HepG2 (cell line): ENCODE measurements around the gene GARS1. TPM values are rescaled to one million over a fixed set of nuclear protein-coding genes. Genes with fewer than 3 reads are reported as not detected.

Experiments
- ATAC-seq: fragments of 200-7000 bp; cut with Tn5 transposase; 3 replicates; pipeline ENCODE4 v1.9.1; 2020; ENCODE audit warnings: mild to moderate bottlenecking, moderate library complexity
- BruUV-seq: library from RNA; stranded (reverse); fragments of 400-500 nt; replicated peaks from 2 replicates; lab custom pipeline; 2021; lab: Mats Ljungman, UMichigan
- CTCF ChIA-PET: fragments of 300-600 bp; formaldehyde crosslinking; extraction: SDS; loops from one replicate; lab custom pipeline; 2021; ENCODE audit warnings: low total read pairs, inconsistent platforms, low intra/inter-chr PET ratio; lab: Yijun Ruan, JAX
- POLR2A ChIA-PET: fragments of 350-600 bp; sonication (Branson Sonifier 250); formaldehyde crosslinking; loops from one replicate; lab custom pipeline; 2020; ENCODE audit warnings: antibody characterized with exemption, inconsistent platforms; lab: Yijun Ruan, JAX
- DNase-seq: peaks from one replicate; pipeline ENCODE4 v3.0.0-alpha.2; 2015; ENCODE audit warnings: low spot score
- FAIRE-seq: peaks from 3 replicates; lab custom pipeline; 2011; peaks lifted over from hg19 to GRCh38; lab: Jason Lieb, UNC
- H2AFZ ChIP-seq: one replicate; pipeline ENCODE4 v1.6.1; 2011; ENCODE audit warnings: low read length, inconsistent platforms
- H3K27ac ChIP-seq: fragments of 300-600 bp; 3 replicates; pipeline ENCODE4 v1.8.0; 2011; ENCODE audit warnings: mixed run types, mild to moderate bottlenecking, mixed read lengths, low read length, inconsistent platforms; ENCODE audit not compliant: insufficient read depth; ENCODE audit errors: extremely low read length
- H3K27me3 ChIP-seq, 2 experiments: fragments of 200-600 bp in 1 of 2; 2 replicates in 1 of 2; 3 replicates in 1 of 2; pipeline versions ENCODE4 v1.6.0 to v1.8.0; 2011; ENCODE audit warnings: low read length in 2 of 2, mild to moderate bottlenecking in 2 of 2, moderate library complexity in 2 of 2, inconsistent platforms in 1 of 2; ENCODE audit not compliant: insufficient read depth in 2 of 2, control insufficient read depth in 1 of 2
- H3K36me3 ChIP-seq, 2 experiments: fragments of 200-600 bp in 1 of 2; replicated peaks in 1 of 2; 2 replicates in 1 of 2; 3 replicates in 1 of 2; pipeline versions ENCODE4 v1.5.1 to v1.8.0; 2011; ENCODE audit warnings: low read length in 2 of 2, inconsistent platforms in 1 of 2; ENCODE audit not compliant: insufficient read depth in 2 of 2, control insufficient read depth in 1 of 2
- H3K4me1 ChIP-seq: 2 replicates; pipeline ENCODE4 v1.5.1; 2012; ENCODE audit warnings: low read length, inconsistent platforms; ENCODE audit not compliant: insufficient read depth
- H3K4me2 ChIP-seq: 2 replicates; pipeline ENCODE4 v1.6.0; 2011; ENCODE audit warnings: low read depth, low read length, inconsistent platforms
- H3K4me3 ChIP-seq, 3 experiments: fragments of 200-600 bp in 1 of 3; sonication (generic), shearing (Covaris generic) in 1 of 3; replicated peaks in 1 of 3; 2 replicates each; pipeline ENCODE4 v1.5.1; 2011 to 2016; ENCODE audit warnings: low read length in 3 of 3, inconsistent platforms in 2 of 3, low read depth in 2 of 3, mild to moderate bottlenecking in 2 of 3, control low read depth in 1 of 3, mixed read lengths in 1 of 3; ENCODE audit not compliant: insufficient read depth in 1 of 3
- H3K79me2 ChIP-seq: one replicate; pipeline ENCODE4 v1.6.1; 2011; ENCODE audit warnings: low read length, inconsistent platforms; ENCODE audit not compliant: insufficient read depth
- H3K9ac ChIP-seq: 2 replicates; pipeline ENCODE4 v1.6.0; 2011; ENCODE audit warnings: mild to moderate bottlenecking, low read depth, low read length, inconsistent platforms; ENCODE audit not compliant: insufficient read depth
- H3K9me3 ChIP-seq: 2 replicates; pipeline ENCODE4 v1.5.1; 2012; ENCODE audit warnings: mild to moderate bottlenecking, low read length
- H4K20me1 ChIP-seq: 2 replicates; pipeline ENCODE4 v1.6.0; 2011; ENCODE audit warnings: inconsistent platforms, mild to moderate bottlenecking, low read length, moderate library complexity; ENCODE audit not compliant: insufficient read depth
- HCFC1 ChIP-seq: fragments of 150-350 bp; IDR thresholded peaks from 2 replicates; pipeline ENCODE4 v1.6.1; 2014; ENCODE audit warnings: low read depth, low read length
- PPARG ChIP-seq: conservative IDR thresholded peaks from 2 replicates; pipeline ENCODE4 v1.6.1; 2016; ENCODE audit warnings: missing biosample characterization, missing genetic modification reagents
- SNAPC2 ChIP-seq: sonication (generic); formaldehyde crosslinking; IDR thresholded peaks from 2 replicates; pipeline ENCODE4 v1.8.1; 2022; ENCODE audit warnings: mild to moderate bottlenecking, missing genetic modification reagents
- ZFP62 ChIP-seq: sonication (generic); formaldehyde crosslinking; IDR thresholded peaks from 2 replicates; pipeline ENCODE4 v1.4.0; 2020; ENCODE audit warnings: missing genetic modification reagents
- ZFP90 ChIP-seq: sonication (generic); formaldehyde crosslinking; IDR thresholded peaks from 2 replicates; pipeline ENCODE4 v1.8.0; 2022; ENCODE audit warnings: missing genetic modification reagents, mild to moderate bottlenecking, inconsistent platforms, borderline replicate concordance
- ZNF761 ChIP-seq: sonication (generic); formaldehyde crosslinking; conservative IDR thresholded peaks from 2 replicates; pipeline ENCODE4 v1.4.0; 2020; ENCODE audit warnings: mild to moderate bottlenecking, missing genetic modification reagents
- ZSCAN21 ChIP-seq: sonication (generic); formaldehyde crosslinking; IDR thresholded peaks from 2 replicates; pipeline ENCODE4 v1.8.0; 2022; ENCODE audit warnings: mild to moderate bottlenecking, missing genetic modification reagents, moderate library complexity, borderline replicate concordance
- WGBS: methylation state at CpG from one replicate; pipeline ENCODE4 v1.1.6; 2017; ENCODE audit warnings: low lambda C conversion rate; 5-methylcytosine and 5-hydroxymethylcytosine counted together
- in situ Hi-C: cut with HindIII; loops from 2 replicates; pipeline ENCODE4 v1.10.0; 2017; ENCODE audit warnings: low pct_unique_long_range_greater_than_20kb; ENCODE audit not compliant: extremely low pct_ligation_motif_present
- intact Hi-C: fragments of 100-400 bp; cut with micrococcal nuclease; formaldehyde crosslinking; loops from one replicate; pipeline ENCODE4 v1.10.0; 2022; ENCODE audit not compliant: unreplicated experiment
- polyA plus RNA-seq, 8 experiments: library from polyadenylated mRNA; depleted of rRNA in 3 of 8; stranded (reverse) in 7 of 8; unstranded in 1 of 8; fragments of >200 nt; fragmentation: Illumina TruSeq in 4 of 8; extraction: Trizol in 4 of 8; gene quantifications; 2 replicates each; pipeline versions ENCODE4 v1.2.1 to v1.2.3, GENCODE V29; 2011 to 2016; ENCODE audit warnings: low read depth in 4 of 8, missing spikeins in 1 of 8, mixed read lengths in 1 of 8; ENCODE audit not compliant: insufficient read depth in 1 of 8
- total RNA-seq, 5 experiments: library from RNA; depleted of rRNA; stranded (reverse); fragments of >200 nt; fragmentation: Illumina TruSeq; extraction: Trizol; gene quantifications; 2 replicates each; pipeline ENCODE4 v1.2.3, GENCODE V29; 2016; ENCODE audit warnings: low read depth in 1 of 5
- TF ChIP-seq, protein P1 (sequence below): sonication (generic); formaldehyde crosslinking; IDR thresholded peaks from 2 replicates; pipeline ENCODE4 v1.4.0; 2020; ENCODE audit warnings: low read depth, missing genetic modification reagents
- TF ChIP-seq, protein P2 (sequence below): sonication (generic); formaldehyde crosslinking; conservative IDR thresholded peaks from 2 replicates; pipeline ENCODE4 v1.4.0; 2020; ENCODE audit warnings: missing genetic modification reagents
- TF ChIP-seq, protein P3 (sequence below): sonication (generic); formaldehyde crosslinking; IDR thresholded peaks from 2 replicates; pipeline ENCODE4 v1.5.0; 2020; ENCODE audit warnings: missing genetic modification reagents, mild to moderate bottlenecking, borderline replicate concordance
- TF ChIP-seq, protein P4 (sequence below): sonication (generic); formaldehyde crosslinking; IDR thresholded peaks from 2 replicates; pipeline ENCODE4 v1.5.0; 2020; ENCODE audit warnings: mild to moderate bottlenecking, missing genetic modification reagents
- TF ChIP-seq, protein P5 (sequence below): IDR thresholded peaks from 2 replicates; pipeline ENCODE4 v1.6.1; 2016; ENCODE audit warnings: mild to moderate bottlenecking, missing biosample characterization, missing genetic modification reagents
- TF ChIP-seq, protein P6 (sequence below): sonication (generic); formaldehyde crosslinking; IDR thresholded peaks from 2 replicates; pipeline ENCODE4 v1.4.0; 2020; ENCODE audit warnings: missing genetic modification reagents, low read depth, mild to moderate bottlenecking, borderline replicate concordance

Gene GARS1
- total and polyA plus RNA-seq, 2 of the 13 experiments (the other 11 are each of a cell fraction or from before 2014, with no cell fraction given): 140 to 460 TPM

DNA sequence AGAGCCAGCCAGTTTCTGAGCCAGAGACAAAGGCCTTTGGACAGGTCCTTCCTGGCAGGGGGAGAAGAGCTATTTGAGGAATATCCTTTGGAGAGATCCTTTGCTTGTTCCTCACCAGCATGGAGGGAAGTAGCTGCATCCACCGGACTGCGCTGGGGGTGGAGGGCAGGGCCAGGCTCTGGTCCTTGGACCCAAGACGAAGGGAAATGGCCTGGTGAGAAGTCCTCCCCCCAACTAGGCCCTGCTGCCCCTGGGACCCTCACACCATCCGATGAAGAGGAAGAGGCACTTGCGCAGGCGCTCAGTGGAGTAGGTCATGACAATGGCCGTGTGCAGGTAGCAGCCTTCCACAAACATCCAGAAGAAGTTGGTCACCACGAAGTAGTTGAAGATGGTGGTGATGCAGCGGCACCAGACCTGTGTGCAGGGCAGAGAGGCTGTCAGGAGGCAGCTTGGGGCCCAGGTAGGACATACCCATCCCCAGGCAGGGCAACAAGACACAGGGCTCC is 67.8 kb downstream of the GARS1 start:
- no peak for TF ChIP-seq ZNF761 (CRISPR knock-in tag)
- TF ChIP-seq, protein P1, sequence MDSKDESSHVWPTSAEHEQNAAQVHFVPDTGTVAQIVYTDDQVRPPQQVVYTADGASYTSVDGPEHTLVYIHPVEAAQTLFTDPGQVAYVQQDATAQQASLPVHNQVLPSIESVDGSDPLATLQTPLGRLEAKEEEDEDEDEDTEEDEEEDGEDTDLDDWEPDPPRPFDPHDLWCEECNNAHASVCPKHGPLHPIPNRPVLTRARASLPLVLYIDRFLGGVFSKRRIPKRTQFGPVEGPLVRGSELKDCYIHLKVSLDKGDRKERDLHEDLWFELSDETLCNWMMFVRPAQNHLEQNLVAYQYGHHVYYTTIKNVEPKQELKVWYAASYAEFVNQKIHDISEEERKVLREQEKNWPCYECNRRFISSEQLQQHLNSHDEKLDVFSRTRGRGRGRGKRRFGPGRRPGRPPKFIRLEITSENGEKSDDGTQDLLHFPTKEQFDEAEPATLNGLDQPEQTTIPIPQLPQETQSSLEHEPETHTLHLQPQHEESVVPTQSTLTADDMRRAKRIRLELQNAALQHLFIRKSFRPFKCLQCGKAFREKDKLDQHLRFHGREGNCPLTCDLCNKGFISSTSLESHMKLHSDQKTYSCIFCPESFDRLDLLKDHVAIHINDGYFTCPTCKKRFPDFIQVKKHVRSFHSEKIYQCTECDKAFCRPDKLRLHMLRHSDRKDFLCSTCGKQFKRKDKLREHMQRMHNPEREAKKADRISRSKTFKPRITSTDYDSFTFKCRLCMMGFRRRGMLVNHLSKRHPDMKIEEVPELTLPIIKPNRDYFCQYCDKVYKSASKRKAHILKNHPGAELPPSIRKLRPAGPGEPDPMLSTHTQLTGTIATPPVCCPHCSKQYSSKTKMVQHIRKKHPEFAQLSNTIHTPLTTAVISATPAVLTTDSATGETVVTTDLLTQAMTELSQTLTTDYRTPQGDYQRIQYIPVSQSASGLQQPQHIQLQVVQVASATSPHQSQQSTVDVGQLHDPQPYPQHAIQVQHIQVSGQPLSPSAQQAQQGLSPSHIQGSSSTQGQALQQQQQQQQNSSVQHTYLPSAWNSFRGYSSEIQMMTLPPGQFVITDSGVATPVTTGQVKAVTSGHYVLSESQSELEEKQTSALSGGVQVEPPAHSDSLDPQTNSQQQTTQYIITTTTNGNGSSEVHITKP: no peak
- TF ChIP-seq, protein P2, sequence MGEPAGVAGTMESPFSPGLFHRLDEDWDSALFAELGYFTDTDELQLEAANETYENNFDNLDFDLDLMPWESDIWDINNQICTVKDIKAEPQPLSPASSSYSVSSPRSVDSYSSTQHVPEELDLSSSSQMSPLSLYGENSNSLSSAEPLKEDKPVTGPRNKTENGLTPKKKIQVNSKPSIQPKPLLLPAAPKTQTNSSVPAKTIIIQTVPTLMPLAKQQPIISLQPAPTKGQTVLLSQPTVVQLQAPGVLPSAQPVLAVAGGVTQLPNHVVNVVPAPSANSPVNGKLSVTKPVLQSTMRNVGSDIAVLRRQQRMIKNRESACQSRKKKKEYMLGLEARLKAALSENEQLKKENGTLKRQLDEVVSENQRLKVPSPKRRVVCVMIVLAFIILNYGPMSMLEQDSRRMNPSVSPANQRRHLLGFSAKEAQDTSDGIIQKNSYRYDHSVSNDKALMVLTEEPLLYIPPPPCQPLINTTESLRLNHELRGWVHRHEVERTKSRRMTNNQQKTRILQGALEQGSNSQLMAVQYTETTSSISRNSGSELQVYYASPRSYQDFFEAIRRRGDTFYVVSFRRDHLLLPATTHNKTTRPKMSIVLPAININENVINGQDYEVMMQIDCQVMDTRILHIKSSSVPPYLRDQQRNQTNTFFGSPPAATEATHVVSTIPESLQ (CRISPR knock-in tag): no peak
- no peak for TF ChIP-seq PPARG (CRISPR knock-in tag)
- TF ChIP-seq, protein P3, sequence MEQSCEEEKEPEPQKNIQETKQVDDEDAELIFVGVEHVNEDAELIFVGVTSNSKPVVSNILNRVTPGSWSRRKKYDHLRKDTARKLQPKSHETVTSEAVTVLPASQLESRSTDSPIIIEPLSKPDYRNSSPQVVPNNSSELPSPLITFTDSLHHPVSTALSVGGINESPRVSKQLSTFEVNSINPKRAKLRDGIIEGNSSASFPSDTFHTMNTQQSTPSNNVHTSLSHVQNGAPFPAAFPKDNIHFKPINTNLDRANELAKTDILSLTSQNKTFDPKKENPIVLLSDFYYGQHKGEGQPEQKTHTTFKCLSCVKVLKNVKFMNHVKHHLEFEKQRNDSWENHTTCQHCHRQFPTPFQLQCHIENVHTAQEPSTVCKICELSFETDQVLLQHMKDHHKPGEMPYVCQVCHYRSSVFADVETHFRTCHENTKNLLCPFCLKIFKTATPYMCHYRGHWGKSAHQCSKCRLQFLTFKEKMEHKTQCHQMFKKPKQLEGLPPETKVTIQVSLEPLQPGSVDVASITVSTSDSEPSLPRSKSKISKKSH (CRISPR knock-in tag): no peak
- no peak for TF ChIP-seq SNAPC2 (CRISPR knock-in tag)
- no peak for TF ChIP-seq HCFC1
- TF ChIP-seq ZSCAN21 (CRISPR knock-in tag): no peak
- TF ChIP-seq, protein P4, sequence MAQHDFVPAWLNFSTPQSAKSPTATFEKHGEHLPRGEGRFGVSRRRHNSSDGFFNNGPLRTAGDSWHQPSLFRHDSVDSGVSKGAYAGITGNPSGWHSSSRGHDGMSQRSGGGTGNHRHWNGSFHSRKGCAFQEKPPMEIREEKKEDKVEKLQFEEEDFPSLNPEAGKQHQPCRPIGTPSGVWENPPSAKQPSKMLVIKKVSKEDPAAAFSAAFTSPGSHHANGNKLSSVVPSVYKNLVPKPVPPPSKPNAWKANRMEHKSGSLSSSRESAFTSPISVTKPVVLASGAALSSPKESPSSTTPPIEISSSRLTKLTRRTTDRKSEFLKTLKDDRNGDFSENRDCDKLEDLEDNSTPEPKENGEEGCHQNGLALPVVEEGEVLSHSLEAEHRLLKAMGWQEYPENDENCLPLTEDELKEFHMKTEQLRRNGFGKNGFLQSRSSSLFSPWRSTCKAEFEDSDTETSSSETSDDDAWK (CRISPR knock-in tag): no peak
- TF ChIP-seq, protein P5, sequence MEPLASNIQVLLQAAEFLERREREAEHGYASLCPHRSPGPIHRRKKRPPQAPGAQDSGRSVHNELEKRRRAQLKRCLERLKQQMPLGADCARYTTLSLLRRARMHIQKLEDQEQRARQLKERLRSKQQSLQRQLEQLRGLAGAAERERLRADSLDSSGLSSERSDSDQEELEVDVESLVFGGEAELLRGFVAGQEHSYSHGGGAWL: no peak
- no peak for TF ChIP-seq ZFP62
- no peak for TF ChIP-seq ZFP90
- TF ChIP-seq, protein P6, sequence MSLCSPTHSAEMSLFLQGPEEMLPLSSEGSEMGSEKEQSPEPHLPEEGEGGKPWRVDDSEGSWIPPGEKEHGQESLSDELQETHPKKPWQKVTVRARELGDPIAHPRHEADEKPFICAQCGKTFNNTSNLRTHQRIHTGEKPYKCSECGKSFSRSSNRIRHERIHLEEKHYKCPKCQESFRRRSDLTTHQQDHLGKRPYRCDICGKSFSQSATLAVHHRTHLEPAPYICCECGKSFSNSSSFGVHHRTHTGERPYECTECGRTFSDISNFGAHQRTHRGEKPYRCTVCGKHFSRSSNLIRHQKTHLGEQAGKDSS (CRISPR knock-in tag): no peak
- H3K79me2 ChIP-seq: no peaks in the 10 kb centered on the region
- in situ Hi-C loops: no loop called here
- intact Hi-C loops: no loop called here
- no peak overlapping the region for H2AFZ ChIP-seq
- ChIA-PET POLR2A (no interaction called here), CTCF (no interaction called here)
- no peaks in the 10 kb centered on the region for H3K4me1 ChIP-seq
- 55% methylated on average over 6 of the region's 9 CpGs for WGBS
- no TSS peak for BruUV-seq
- FAIRE-seq: no peak
- no peak for ATAC-seq
- no peaks in the 10 kb centered on the region for H3K36me3 ChIP-seq
- H3K4me2 ChIP-seq: no peak overlapping the region
- no peak for DNase-seq
- H3K9me3 ChIP-seq: no peaks in the 10 kb centered on the region
- H3K4me3 ChIP-seq: no peak overlapping the region
- no peak overlapping the region for H3K27ac ChIP-seq
- H4K20me1 ChIP-seq: no peaks in the 10 kb centered on the region
- no peak overlapping the region for H3K9ac ChIP-seq
- peaks cover 0 to 8% of the 10 kb centered on the region in 2 experiments; a peak in 1 of 5 replicates for H3K27me3 ChIP-seq
